Peyer's patch (tissue), 4 donors: ENCODE results near the gene NFASC. TPM values are rescaled to one million over a fixed set of nuclear protein-coding genes. Genes with fewer than 3 reads are reported as not detected.
A peak's percentile ranks its signal among the peaks of the same experiment; 100 is the strongest.

Experiments used
- DNase-seq, 3 donors: peaks; one replicate each; pipeline ENCODE4 v3.0.0-alpha.2; 2017 to 2019
- H3K27ac ChIP-seq, 4 donors: fragments of 200-600 bp; sonication (generic); one replicate each; pipeline ENCODE4 v1.5.1; 2016 to 2019
- H3K27me3 ChIP-seq, 2 donors: fragments of 200-600 bp; sonication (generic); one replicate each; pipeline ENCODE4 v1.5.1; 2019
- H3K36me3 ChIP-seq, 3 donors: fragments of 200-600 bp; sonication (generic); one replicate each; pipeline ENCODE4 v1.5.1; 2016 to 2019
- H3K4me1 ChIP-seq, 4 donors: fragments of 200-600 bp; sonication (generic); one replicate each; pipeline ENCODE4 v1.5.1; 2016 to 2019
- H3K4me3 ChIP-seq, 4 donors: fragments of 200-600 bp; sonication (generic); 1 replicate in 3 of 4; 2 replicates in 1 of 4; pipeline ENCODE4 v1.5.1; 2016 to 2019; ENCODE audit warnings: mild to moderate bottlenecking in 1 of 4
- H3K9me3 ChIP-seq, 4 donors: fragments of 200-600 bp; sonication (generic); one replicate each; pipeline ENCODE4 v1.5.1; 2016 to 2019; ENCODE audit warnings: mild to moderate bottlenecking in 1 of 4
- CTCF ChIP-seq, 6 experiments: fragments of 450-650 bp in 4 of 6; fragments of 200-600 bp in 2 of 6; sonication (generic) in 1 of 6; IDR thresholded peaks; one replicate each; pipeline ENCODE4 v1.5.1; 2017 to 2019; ENCODE audit warnings: antibody characterized with exemption in 6 of 6, mild to moderate bottlenecking in 3 of 6, moderate library complexity in 1 of 6
- POLR2A ChIP-seq, 2 donors: fragments of 450-650 bp; IDR thresholded peaks; one replicate each; pipeline ENCODE4 v1.5.1; 2017; ENCODE audit warnings: antibody characterized with exemption in 2 of 2, mild to moderate bottlenecking in 2 of 2, moderate library complexity in 2 of 2
- total RNA-seq, 4 donors: library from RNA; depleted of rRNA; stranded (reverse); fragments of >200 nt; gene quantifications; one replicate each; pipeline ENCODE4 v1.1.0, GENCODE V29; 2016

Gene NFASC
- total RNA-seq, 4 donors from 2014 or later, result 3.2 to 90.0 (median 13.2) TPM

- no peak overlapping the region for H3K27ac ChIP-seq
- no peak for TF ChIP-seq POLR2A (IDR thresholded peaks at IDR 0.05)
- no peak for TF ChIP-seq CTCF (IDR thresholded peaks at IDR 0.05)
- no peaks in the 10 kb centered on the region for H3K27me3 ChIP-seq
- no peak for DNase-seq
- H3K4me3 ChIP-seq, result no peak overlapping the region
- no peaks in the 10 kb centered on the region for H3K9me3 ChIP-seq
- H3K36me3 ChIP-seq, result no peaks in the 10 kb centered on the region
- H3K4me1 ChIP-seq, result no peaks in the 10 kb centered on the region
Observed at GRCh38 chr1:204961765-204962419, 91.2 kb downstream of the NFASC start.

- Histone ChIP-seq H3K4me3 (no peak overlapping the region), H3K9me3 (no peaks in the 10 kb centered on the region), H3K36me3 (no peaks in the 10 kb centered on the region), H3K4me1 (no peaks in the 10 kb centered on the region), H3K27ac (no peak overlapping the region), H3K27me3 (no peaks in the 10 kb centered on the region)
- TF ChIP-seq POLR2A (IDR thresholded peaks at IDR 0.05) (no peak), CTCF (IDR thresholded peaks at IDR 0.05) (no peak)
- peak in 1 of 3 donors; percentile 40 for DNase-seq
Observed at GRCh38 chr1:204962742-204963632, 92.3 kb downstream of the NFASC start.

GRCh38 chr1:204967451-204967850, 96.8 kb downstream of the NFASC start:
- H3K27ac ChIP-seq, result no peak overlapping the region
- no peak overlapping the region for H3K4me3 ChIP-seq
- H3K4me1 ChIP-seq, result no peaks in the 10 kb centered on the region
- H3K27me3 ChIP-seq, result no peaks in the 10 kb centered on the region
- no peaks in the 10 kb centered on the region for H3K36me3 ChIP-seq
- H3K9me3 ChIP-seq, result no peaks in the 10 kb centered on the region
- no peak for DNase-seq
- TF ChIP-seq POLR2A (IDR thresholded peaks at IDR 0.05) (no peak), CTCF (IDR thresholded peaks at IDR 0.05) (no peak)

- Histone ChIP-seq H3K27ac (no peak overlapping the region), H3K36me3 (no peaks in the 10 kb centered on the region), H3K4me3 (no peak overlapping the region), H3K4me1 (no peaks in the 10 kb centered on the region), H3K27me3 (no peaks in the 10 kb centered on the region), H3K9me3 (no peaks in the 10 kb centered on the region)
- DNase-seq, result no peak
- no peak for TF ChIP-seq POLR2A (IDR thresholded peaks at IDR 0.05)
- no peak for TF ChIP-seq CTCF (IDR thresholded peaks at IDR 0.05)
Observed at GRCh38 chr1:204968135-204968534, 97.5 kb downstream of the NFASC start.

- DNase-seq, result no peak
- Histone ChIP-seq H3K4me1 (no peaks in the 10 kb centered on the region), H3K27ac (no peak overlapping the region), H3K9me3 (no peaks in the 10 kb centered on the region), H3K27me3 (no peaks in the 10 kb centered on the region), H3K4me3 (no peak overlapping the region), H3K36me3 (no peaks in the 10 kb centered on the region)
- TF ChIP-seq CTCF (IDR thresholded peaks at IDR 0.05) (no peak), POLR2A (IDR thresholded peaks at IDR 0.05) (no peak)
Observed at GRCh38 chr1:204968951-204969350, 98.3 kb downstream of the NFASC start.
